GM19193 (cell line): ENCODE results near the gene TTC39C.

Experiments
- POLR2A ChIP-seq: IDR thresholded peaks from 4 replicates; pipeline ENCODE4 v1.6.1; 2011; ENCODE audit not compliant: insufficient read depth, insufficient read length; ENCODE audit errors: extremely low read depth

The TTC39C gene

GRCh38 chr18:24006712-24007313 lies 7.7 kb upstream of the TTC39C start:
- no peak for TF ChIP-seq POLR2A

DNA sequence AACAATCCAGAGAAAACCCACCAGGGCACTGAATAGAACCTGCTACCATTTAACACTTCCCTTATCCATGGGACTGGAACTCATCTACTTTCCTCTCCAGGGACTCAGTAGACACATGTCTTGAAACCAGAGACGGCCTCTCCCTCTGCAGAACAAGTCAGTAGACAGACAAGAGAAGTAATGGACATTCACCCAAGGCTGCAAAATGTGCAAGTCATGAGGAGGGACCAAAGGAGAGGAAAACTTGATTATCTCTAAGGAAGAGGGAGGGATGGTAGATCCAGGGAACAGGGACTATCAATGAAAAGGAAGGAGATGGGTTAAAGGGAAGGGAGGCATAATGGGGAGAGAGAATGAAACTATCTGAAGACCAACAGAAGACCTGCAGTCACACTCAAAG lies 5.3 kb upstream of the TTC39C start:
- TF ChIP-seq POLR2A = no peak

GRCh38 chr18:24009651-24010333 lies 4.8 kb upstream of the TTC39C start:
- no peak for TF ChIP-seq POLR2A

DNA sequence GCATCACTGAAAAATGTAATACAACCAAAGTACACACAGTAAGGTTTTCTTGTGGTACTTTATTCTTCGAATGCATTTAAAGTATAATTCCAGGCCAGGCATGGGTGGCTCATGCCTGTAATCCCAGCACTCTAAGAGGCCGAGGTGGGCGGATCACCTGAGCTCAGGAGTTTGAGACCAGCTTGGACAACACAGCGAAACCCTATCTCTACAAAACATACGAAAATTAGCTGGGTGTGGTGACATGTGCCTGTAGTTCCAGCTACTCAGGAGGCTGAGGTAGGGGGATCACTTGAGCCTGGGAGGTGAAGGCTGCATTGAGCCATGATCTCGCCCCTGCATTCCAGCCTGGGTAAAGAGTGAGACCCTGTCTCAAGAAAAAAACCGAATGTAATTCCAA lies 3.9 kb upstream of the TTC39C start:
- no peak for TF ChIP-seq POLR2A

DNA sequence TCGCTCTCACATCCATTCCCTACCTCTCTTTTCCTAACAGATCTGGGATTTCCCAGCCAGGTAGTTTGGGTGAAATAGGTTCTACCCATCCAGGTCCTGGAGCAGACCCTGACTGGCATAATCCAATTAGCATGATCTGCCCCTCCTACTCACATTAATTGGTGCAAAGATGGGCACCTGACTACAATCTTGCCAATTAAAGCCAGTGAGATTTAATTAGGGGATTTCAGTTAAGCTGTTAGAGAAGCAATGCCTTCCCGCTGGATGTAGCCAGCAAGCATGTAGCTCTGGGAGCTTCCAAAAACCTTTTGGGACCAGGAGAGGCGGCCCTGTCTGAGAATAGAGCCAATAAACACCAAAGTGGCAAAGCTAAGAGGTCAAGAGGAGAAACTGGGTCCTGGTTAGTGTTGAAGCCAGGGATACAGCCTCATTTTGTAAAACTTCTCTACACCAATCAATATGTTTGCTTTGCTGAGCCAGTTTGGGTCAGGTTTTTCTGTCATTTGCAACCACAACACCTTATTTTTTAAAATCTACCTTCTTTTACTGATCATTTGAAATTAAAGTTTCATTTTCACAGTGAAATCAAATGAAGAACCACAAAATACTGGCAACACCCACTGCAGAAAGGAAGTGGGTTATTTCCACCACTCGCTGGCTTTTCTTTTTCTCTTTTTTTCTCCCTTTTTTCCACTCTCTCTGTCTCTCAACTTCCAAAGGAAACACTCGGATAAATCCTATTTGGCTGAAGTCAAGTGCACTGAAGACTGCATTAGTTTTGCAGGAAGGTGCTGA lies 3.2 kb upstream of the TTC39C start:
- TF ChIP-seq POLR2A = no peak

DNA sequence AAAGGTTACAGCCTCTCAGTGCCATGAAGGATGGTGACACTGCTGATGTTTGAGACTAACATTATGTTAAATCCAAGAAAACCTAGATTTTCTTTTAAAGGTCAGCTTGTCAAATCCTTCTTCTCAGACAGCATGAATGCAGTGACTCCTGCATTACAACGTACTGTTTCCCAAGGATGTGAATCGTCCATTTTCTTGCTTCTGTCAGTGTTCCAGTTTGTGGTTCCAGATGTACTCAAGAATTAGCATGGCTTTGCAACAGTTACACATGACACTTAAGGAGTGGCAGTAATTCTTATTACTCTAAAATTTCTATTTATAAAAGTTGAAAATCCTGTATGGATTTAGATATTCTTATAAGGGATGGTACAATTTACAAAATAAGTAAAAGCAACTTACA lies 1.5 kb upstream of the TTC39C start:
- TF ChIP-seq POLR2A = no peak

DNA sequence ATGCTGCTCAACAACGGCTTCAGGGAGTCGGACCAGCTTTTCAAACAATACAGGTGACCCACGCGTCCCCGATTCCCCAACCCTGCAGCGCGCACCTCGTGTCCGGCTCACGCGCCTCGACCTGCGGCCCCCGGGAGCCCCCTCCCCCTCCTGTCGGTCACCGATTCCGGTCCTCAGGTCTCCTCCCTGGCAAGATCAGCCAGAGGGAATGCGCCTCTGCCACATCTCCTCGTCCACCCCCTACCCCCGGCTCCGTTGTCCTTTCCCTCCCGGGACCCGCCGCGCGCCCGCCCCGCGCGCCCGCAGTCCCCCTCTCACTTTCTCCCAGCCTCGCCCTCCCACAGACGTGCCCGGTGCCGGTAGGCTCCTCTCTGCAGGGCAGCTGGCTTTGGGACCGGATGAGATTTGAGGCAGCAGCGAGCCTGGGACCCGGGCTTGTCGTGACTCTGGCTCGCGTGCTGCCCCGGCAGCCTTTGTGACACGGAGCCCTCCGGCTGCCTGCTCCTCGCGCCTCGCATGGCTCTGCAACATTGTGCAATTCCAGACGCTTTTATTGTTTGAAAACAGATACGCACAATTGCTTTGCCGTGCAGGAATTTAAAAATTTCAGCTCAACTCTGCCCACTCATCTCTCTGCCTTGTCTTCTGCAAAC lies 558 bp downstream of the TTC39C start:
- TF ChIP-seq POLR2A = no peak

DNA sequence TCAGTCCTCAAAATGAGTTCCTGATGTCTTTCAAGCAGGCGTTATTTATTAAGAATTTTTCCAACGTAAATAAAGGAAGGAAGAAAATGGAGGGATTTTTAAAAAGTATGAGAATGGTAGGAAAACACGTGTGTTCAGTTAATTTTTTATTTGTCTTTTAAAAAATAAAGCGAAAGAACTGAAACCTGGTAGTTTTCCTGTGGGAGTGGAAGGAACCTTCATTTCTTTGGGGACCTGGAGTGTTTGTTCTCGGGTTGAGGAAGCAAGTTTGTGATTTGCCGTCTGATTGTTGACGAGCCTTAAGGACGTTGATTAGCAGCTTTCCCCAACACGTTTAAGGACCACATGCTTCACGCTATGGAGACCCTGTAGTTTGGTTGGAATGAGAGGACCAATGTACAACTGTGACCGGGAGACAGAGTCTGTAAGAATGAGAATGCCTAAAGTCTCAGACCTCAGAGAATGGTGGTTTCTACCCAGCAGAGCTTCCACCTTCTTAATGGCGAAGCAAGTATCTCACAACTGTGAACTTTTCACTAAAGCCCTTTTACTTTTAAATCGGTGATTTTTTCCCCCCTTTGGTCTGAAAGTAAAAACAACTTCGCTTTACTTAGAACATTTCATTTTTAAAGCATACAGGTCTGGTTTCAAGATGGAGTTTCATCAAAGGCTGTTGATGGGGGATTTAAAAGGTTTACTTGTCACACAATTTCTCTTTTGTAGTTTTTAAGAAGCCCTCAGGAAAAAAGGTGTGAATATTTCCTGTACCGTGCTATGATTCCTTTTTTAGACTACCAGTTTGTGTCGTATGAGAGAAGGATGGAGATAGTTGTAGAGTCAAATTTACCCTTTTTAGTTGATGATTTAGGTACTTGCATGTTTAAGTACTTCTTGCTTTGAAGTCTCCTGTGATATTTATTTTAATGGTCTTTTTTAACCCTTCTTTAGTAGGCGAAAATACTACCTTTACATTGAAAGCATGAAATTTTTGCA lies 1.4 kb downstream of the TTC39C start:
- TF ChIP-seq POLR2A = no peak

- TF ChIP-seq POLR2A = no peak
Measured at GRCh38 chr18:24016643-24017042, 2.1 kb downstream of the TTC39C start.

GRCh38 chr18:24018299-24018886 lies 3.8 kb downstream of the TTC39C start:
- TF ChIP-seq POLR2A = no peak

DNA sequence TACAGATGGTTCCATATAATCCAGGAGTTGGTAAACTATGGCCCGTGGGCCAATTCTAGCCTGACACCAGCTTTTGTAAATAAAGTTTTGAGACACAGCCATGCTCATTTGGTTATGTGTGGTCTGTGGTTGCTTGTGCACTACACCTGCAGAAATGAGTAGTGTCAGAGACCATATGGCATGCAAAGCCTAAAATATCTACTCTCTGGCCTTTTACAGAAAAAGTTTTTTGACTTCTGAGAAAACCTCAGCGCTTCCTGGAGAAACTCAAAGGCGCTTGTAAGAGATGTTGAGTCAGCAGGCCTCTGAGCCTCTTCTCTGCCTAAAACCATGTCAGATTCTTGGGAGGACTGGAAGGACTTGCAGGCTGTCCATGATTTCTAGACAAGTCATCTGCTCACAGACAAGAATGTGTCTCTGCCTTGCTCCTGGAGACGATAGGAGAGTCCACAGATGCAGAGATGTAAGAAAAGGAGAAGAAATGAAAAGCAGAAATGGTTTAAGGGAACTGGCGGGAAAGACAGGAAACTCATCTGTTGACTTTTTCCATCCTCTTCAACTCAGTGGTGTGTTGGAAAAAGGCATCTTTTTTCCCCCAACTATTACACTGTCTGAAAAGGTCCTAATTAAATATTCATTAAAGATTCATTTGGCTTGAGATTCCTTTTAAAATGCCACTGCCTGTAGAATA lies 5.2 kb downstream of the TTC39C start:
- TF ChIP-seq POLR2A = no peak

GRCh38 chr18:24021505-24021904 lies 7.0 kb downstream of the TTC39C start:
- no peak for TF ChIP-seq POLR2A

DNA sequence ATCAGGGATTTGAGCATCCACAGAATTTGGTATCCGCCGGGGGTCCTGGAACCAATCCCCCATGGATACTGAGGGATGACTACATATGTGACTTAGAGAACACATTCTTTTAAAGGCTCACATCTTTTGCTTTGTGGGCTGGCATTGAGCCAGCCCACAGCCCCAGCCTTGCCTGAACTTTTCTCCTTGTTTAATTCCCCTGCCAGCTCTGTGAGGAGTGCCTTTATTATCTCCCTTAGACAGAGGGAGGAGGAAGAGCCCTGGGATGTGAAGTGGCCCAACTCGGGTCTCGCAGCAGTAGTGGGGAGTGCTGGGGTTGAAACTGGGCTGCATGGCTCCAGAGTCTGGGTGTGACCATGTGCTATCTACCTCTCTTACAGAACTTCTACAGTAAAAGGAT lies 7.6 kb downstream of the TTC39C start:
- TF ChIP-seq POLR2A = no peak
